Keratinocyte (primary cell): ENCODE results near the gene GGTLC1. TPM values are rescaled to one million over a fixed set of nuclear protein-coding genes. Genes with fewer than 3 reads are reported as not detected.

Experiments used
- DNase-seq: peaks from one replicate; pipeline ENCODE4 v3.0.0-alpha.2; 2011; ENCODE audit warnings: low read depth, missing footprints, low spot score
- FAIRE-seq: peaks from 2 replicates; lab custom pipeline; 2011; peaks lifted over from hg19 to GRCh38; lab: Jason Lieb, UNC
- H2AFZ ChIP-seq: 2 replicates; pipeline ENCODE4 v1.6.0; 2012; ENCODE audit warnings: low read length, control low read depth, inconsistent platforms; ENCODE audit not compliant: control insufficient read depth
- H3K27ac ChIP-seq: 2 replicates; pipeline ENCODE4 v1.5.1; 2011; ENCODE audit warnings: low read length; ENCODE audit not compliant: control insufficient read depth, insufficient read depth
- H3K27me3 ChIP-seq: 3 replicates; pipeline ENCODE4 v1.6.0; 2011; ENCODE audit warnings: low read length; ENCODE audit not compliant: control insufficient read depth, insufficient read depth; ENCODE audit errors: extremely low read depth
- H3K36me3 ChIP-seq, 2 experiments: 2 replicates in 1 of 2; 3 replicates in 1 of 2; pipeline ENCODE4 v1.5.1; 2011; ENCODE audit warnings: low read length in 2 of 2, mild to moderate bottlenecking in 1 of 2; ENCODE audit not compliant: control insufficient read depth in 2 of 2, insufficient read depth in 2 of 2; ENCODE audit errors: extremely low read depth in 1 of 2
- H3K4me1 ChIP-seq: 3 replicates; pipeline ENCODE4 v1.5.1; 2011; ENCODE audit warnings: low read length; ENCODE audit not compliant: control insufficient read depth, insufficient read depth; ENCODE audit errors: extremely low read depth
- H3K4me2 ChIP-seq: 3 replicates; pipeline ENCODE4 v1.6.0; 2011; ENCODE audit warnings: low read depth, low read length; ENCODE audit not compliant: control insufficient read depth, insufficient read depth; ENCODE audit errors: extremely low read depth
- H3K4me3 ChIP-seq, 3 experiments: fragments of 200-600 bp in 1 of 3; sonication (generic) in 1 of 3; 2 replicates in 2 of 3; 3 replicates in 1 of 3; pipeline ENCODE4 v1.5.1; 2011 to 2016; ENCODE audit warnings: low read length in 3 of 3, mild to moderate bottlenecking in 3 of 3, control low read depth in 2 of 3, inconsistent platforms in 1 of 3, low read depth in 1 of 3, mixed read lengths in 1 of 3, mixed run types in 1 of 3, moderate library complexity in 1 of 3; ENCODE audit not compliant: control insufficient read depth in 2 of 3, insufficient read depth in 2 of 3; ENCODE audit errors: extremely low read depth in 1 of 3
- H3K79me2 ChIP-seq: 2 replicates; pipeline ENCODE4 v1.6.0; 2012; ENCODE audit warnings: low read length; ENCODE audit not compliant: control insufficient read depth, insufficient read depth
- H3K9ac ChIP-seq: 3 replicates; pipeline ENCODE4 v1.6.0; 2011; ENCODE audit warnings: low read length; ENCODE audit not compliant: control insufficient read depth, insufficient read depth; ENCODE audit errors: extremely low read depth
- H3K9me1 ChIP-seq: 3 replicates; pipeline ENCODE4 v1.6.0; 2011; ENCODE audit warnings: low read length; ENCODE audit not compliant: control insufficient read depth, insufficient read depth; ENCODE audit errors: extremely low read depth
- H3K9me3 ChIP-seq: 2 replicates; pipeline ENCODE4 v1.5.1; 2012; ENCODE audit warnings: low read depth, low read length; ENCODE audit not compliant: control insufficient read depth
- H4K20me1 ChIP-seq: 3 replicates; pipeline ENCODE4 v1.6.0; 2011; ENCODE audit warnings: low read length; ENCODE audit not compliant: control insufficient read depth, insufficient read depth; ENCODE audit errors: extremely low read depth
- EZH2 ChIP-seq: IDR thresholded peaks from one replicate; pipeline ENCODE4 v1.6.1; 2012; ENCODE audit warnings: inconsistent platforms, mild to moderate bottlenecking, low read length, moderate library complexity
- dilution Hi-C: fragments of 300-500 bp; cut with MboI; formaldehyde crosslinking; loops from one replicate; pipeline ENCODE4 v1.7.0; 2020; ENCODE audit warnings: low sequenced_read_pairs; ENCODE audit not compliant: extremely low pct_ligation_motif_present
- polyA plus RNA-seq, 5 experiments: library from polyadenylated mRNA; depleted of rRNA in 3 of 5; stranded (reverse) in 3 of 5; stranded (forward) in 1 of 5; unstranded in 1 of 5; fragments of >200 nt; gene quantifications; 1 replicate in 1 of 5; 2 replicates in 3 of 5; 3 replicates in 1 of 5; pipeline versions ENCODE4 v1.2.1 to v1.2.3, GENCODE V29; 2011 to 2012; ENCODE audit warnings: missing spikeins in 2 of 5, low read depth in 1 of 5, low replicate concordance in 1 of 5
- TF ChIP-seq, protein P1 (sequence below), 3 experiments: IDR thresholded peaks in 1 of 3; conservative IDR thresholded peaks in 1 of 3; optimal IDR thresholded peaks in 1 of 3; 2 replicates in 2 of 3; 3 replicates in 1 of 3; pipeline versions ENCODE3 to v1.5.1; 2011; ENCODE audit warnings: low read length in 3 of 3, mild to moderate bottlenecking in 3 of 3, moderate library complexity in 2 of 3, control low read depth in 1 of 3, inconsistent platforms in 1 of 3; ENCODE audit not compliant: insufficient read depth in 2 of 3; ENCODE audit errors: extremely low read depth in 1 of 3

The GGTLC1 gene
- polyA plus RNA-seq, 1 donor (not counting 4 experiments of a cell fraction or from before 2014, with no cell fraction given) = not detected

DNA sequence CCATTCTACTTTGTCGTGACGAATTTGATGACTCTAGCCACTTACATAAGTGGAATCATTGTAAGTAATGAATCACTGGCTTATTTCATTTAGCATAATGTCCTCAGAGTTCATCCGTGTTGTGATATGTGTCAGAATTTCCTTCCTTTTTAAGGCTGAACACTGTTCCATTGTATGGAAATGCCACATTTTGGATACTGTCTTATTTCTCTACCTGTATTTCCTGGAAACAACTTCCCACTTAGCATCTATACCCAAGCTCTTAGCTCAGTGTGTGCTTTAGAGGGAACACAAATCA, 28.8 kb upstream of the GGTLC1 start:
- no peak overlapping the region for H3K4me2 ChIP-seq
- H3K4me3 ChIP-seq = no peak overlapping the region
- DNase-seq (no peak), FAIRE-seq (no peak)
- H3K27me3 ChIP-seq = no peaks in the 10 kb centered on the region
- H3K36me3 ChIP-seq = no peaks in the 10 kb centered on the region
- no peak overlapping the region for H2AFZ ChIP-seq
- no peaks in the 10 kb centered on the region for H3K79me2 ChIP-seq
- dilution Hi-C loops = no loop called here
- no peak overlapping the region for H3K27ac ChIP-seq
- no peaks in the 10 kb centered on the region for H4K20me1 ChIP-seq
- no peak overlapping the region for H3K9ac ChIP-seq
- TF ChIP-seq, protein P1, sequence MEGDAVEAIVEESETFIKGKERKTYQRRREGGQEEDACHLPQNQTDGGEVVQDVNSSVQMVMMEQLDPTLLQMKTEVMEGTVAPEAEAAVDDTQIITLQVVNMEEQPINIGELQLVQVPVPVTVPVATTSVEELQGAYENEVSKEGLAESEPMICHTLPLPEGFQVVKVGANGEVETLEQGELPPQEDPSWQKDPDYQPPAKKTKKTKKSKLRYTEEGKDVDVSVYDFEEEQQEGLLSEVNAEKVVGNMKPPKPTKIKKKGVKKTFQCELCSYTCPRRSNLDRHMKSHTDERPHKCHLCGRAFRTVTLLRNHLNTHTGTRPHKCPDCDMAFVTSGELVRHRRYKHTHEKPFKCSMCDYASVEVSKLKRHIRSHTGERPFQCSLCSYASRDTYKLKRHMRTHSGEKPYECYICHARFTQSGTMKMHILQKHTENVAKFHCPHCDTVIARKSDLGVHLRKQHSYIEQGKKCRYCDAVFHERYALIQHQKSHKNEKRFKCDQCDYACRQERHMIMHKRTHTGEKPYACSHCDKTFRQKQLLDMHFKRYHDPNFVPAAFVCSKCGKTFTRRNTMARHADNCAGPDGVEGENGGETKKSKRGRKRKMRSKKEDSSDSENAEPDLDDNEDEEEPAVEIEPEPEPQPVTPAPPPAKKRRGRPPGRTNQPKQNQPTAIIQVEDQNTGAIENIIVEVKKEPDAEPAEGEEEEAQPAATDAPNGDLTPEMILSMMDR (optimal IDR thresholded peaks at IDR 0.05 in 1 of 3, IDR thresholded peaks at IDR 0.05 in 1 of 3, conservative IDR thresholded peaks at IDR 0.05 in 1 of 3; ENCODE audit: extremely low read depth in 1 of 3, insufficient read depth in 2 of 3, low read length in 3 of 3) = no peak
- no peak for TF ChIP-seq EZH2
- H3K9me1 ChIP-seq = no peaks in the 10 kb centered on the region
- peaks cover 19% of the 10 kb centered on the region for H3K4me1 ChIP-seq
- no peaks in the 10 kb centered on the region for H3K9me3 ChIP-seq

DNA sequence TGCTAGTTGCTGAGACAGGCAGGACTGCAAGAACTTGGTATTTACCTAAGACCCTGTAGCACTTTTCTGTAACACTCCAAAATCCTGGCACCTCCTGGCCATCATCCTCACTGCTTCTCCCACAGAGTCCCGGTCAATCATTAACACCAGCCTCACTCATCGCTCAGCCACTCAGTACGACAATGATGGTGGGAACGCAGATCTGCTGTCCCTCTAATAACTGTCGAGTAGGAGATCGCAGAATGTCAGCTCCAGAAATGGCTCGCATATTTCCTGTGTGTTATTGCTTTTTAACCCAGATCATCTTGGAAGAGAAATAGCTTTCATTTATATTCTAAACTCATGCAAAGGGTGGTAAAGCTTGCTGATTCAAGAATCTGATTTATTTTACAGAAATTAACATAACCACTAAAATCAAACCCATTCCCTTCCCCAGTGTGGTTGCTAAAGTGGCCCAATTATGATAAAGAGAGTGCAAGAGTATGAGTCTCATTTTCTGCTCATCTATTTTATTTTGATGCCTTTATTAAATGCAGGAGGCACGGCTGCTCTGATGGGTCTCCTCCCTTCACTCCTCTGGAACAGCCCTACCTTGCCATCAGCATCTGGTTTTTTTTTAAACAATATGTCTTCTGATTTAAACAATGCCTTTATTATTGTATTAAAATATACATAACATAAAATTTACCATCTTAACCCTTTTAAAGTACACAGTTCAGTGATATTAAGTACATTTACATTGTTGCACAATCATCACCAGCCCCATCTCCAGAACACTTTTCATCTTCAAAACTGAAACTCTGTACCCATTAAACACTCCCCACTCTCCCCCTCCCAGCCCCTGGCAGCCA, 28.3 kb upstream of the GGTLC1 start:
- no peak overlapping the region for H3K4me2 ChIP-seq
- TF ChIP-seq EZH2 = no peak
- TF ChIP-seq, protein P1 (optimal IDR thresholded peaks at IDR 0.05 in 1 of 3, IDR thresholded peaks at IDR 0.05 in 1 of 3, conservative IDR thresholded peaks at IDR 0.05 in 1 of 3; ENCODE audit: extremely low read depth in 1 of 3, insufficient read depth in 2 of 3, low read length in 3 of 3) = no peak
- no peaks in the 10 kb centered on the region for H3K9me1 ChIP-seq
- no peaks in the 10 kb centered on the region for H4K20me1 ChIP-seq
- FAIRE-seq = no peak
- no peaks in the 10 kb centered on the region for H3K79me2 ChIP-seq
- no peak overlapping the region for H3K4me3 ChIP-seq
- no peak overlapping the region for H3K27ac ChIP-seq
- H3K9ac ChIP-seq = no peak overlapping the region
- no peak for DNase-seq
- no peak overlapping the region for H2AFZ ChIP-seq
- H3K4me1 ChIP-seq = peaks cover 19% of the 10 kb centered on the region
- dilution Hi-C loops = no loop called here
- H3K36me3 ChIP-seq = no peaks in the 10 kb centered on the region
- no peaks in the 10 kb centered on the region for H3K9me3 ChIP-seq
- no peaks in the 10 kb centered on the region for H3K27me3 ChIP-seq
